CD4-positive, alpha-beta T cell treated with Interleukin-12 subunit alpha and Interleukin-12 subunit beta, for 1 hour (primary cell): ENCODE measurements around the gene C6orf118.

Experiments used
- DNase-seq: peaks from one replicate; pipeline ENCODE4 v3.0.0-alpha.2; 2020

Gene C6orf118

DNA sequence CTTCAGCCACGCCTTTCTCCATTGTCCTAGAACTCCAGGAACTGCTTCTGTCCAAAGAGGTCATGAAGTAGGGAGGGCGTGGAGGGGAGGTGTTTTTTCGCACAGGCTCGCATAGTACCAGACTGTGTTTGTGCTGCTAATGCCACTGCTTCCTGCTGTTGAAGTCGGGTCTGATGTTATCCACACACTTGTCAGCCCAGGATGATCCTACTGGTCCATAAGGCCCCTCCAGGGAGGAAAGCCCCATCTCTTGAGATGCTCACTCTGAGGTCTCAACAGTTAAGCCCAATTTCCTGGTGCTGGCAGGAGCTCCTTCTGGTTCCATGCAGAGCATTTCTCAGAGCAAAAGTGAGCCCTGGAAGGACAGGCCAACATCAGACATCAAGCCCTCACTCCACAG, 65.6 kb downstream of the C6orf118 start:
- no peak for DNase-seq

DNA sequence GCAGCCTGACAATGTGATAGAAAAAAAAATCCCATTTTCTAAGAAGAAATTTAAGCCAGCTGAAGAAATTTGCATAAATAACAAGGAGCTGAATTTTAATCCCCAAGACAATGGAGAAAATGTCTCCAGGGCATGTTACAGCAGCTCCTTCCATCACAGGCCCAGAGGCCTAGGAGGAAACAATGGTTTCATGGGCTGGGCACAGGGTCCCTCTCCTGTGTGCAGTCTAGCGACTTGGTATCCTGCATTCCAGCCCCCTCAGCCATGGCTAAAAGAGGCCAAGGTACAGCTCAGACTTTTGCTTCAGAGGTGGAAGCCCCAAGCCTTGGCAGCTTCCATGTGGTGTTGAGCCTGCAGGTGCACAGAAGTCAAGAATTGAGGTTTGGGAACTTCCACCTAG, 73.1 kb downstream of the C6orf118 start:
- no peak for DNase-seq

DNA sequence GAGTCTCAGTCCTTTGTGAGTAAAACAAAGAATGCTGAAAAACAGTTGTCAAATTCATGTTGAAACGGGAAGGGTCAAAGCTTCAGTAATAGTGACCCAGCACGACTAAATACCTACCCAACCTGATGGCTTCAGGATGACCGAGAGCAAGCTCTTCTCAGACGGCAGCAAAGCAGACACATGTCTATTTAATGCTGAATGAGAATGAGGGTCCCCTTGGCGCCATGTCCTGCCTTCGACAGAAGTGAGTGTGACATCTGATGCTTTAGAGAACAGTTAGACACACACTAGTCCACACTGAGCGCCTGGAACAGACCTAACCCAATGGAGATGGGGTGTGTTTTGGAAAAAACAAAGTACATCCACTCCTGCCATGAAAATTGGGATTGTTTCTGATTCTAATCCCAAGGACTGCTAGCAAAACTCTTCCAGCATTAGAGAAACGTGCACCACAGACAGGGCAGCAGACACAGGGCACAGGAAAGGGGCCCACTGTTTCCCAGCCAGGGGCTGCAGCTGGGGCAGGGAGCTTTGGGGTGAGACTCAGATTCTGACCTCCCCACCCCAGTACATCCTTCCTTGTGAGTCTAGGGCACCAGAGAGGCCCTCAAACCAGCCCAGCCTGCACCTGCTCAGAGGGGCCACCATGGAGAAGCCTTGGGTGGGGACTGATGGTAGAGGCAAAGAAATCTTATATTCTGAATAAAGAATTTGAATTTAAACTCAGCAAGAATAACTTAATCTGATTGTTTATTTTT, 76.5 kb downstream of the C6orf118 start:
- DNase-seq: no peak

DNA sequence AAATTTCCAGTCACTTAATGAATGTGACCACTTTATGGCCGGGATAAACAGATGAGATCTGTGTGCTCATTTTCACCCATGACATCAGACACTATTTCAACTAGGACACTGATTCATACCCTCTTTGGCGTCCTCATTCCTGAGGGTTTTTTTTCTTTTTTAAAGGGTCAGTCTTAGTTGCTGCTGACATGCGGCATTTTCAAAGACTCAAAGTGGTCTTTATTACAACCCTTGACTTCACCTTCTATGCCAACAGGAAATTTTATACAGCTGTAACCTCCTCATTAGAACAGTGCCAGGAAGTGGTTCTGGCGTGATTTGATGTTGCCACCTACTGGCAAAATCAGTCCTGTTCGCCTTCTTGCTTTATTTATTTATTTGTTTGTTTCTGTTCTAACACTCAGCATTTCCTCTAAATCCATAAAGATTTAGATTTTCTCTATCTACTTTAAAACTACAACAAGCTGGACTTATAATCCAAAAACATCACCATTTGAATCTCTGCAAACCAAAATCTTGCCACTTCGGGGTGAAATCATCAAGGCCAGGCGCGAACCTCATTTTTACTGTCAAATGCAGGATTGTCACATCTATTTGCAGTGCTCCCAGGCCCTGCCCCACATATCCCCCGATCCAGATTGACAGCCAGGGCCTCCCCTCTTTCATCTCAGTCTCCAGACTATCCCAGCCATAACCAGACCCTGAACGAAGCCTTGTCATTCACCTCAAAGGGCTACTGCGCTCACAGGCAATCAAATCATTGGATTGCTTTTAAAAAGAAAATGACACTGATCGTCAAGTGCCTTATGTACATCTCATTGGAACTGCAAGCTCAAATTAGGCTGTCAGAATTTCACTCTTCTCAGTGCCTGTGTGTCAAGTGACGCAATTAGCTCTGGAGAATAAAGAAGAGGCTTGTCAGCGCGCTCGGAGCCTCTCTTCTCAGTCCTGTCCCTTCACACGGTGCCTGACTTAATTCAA, 77.5 kb downstream of the C6orf118 start:
- DNase-seq: no peak

DNA sequence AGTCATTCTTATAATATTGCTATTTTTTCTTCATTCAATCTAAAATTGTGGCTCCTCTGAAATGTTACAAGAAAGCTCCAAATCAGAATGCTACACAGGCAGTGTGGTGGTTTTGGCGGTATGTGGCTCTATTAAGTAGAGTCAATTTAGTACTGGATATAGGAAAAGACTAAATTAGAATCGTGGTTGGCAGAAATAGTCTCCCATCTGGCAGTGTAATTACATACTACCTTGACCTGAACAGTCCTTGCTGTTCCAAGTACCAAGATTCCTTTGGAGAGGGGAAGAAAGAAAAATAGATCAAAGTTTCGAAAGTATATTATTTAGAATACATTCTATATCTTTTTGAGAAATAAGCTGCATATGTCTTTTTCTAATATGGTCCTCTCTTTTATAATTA, 78.2 kb downstream of the C6orf118 start:
- no peak for DNase-seq
